Stimulated activated CD8-positive, alpha-beta memory T cell treated with anti-CD3 and anti-CD28 coated beads, Interleukin-15, amount 100 ng/mL, for 48 hours (primary cell): ENCODE results near the gene RPL36.
"Not testable (repeated sequence)": the region's sequence is repeated elsewhere in the genome, so short reads cannot be mapped to it uniquely, and the experiment has no call there.

Experiments
- DNase-seq, 2 donors: peaks; one replicate each; pipeline ENCODE4 v3.0.0-alpha.2; 2020; ENCODE audit warnings: low read depth in 2 of 2

Gene RPL36

DNA sequence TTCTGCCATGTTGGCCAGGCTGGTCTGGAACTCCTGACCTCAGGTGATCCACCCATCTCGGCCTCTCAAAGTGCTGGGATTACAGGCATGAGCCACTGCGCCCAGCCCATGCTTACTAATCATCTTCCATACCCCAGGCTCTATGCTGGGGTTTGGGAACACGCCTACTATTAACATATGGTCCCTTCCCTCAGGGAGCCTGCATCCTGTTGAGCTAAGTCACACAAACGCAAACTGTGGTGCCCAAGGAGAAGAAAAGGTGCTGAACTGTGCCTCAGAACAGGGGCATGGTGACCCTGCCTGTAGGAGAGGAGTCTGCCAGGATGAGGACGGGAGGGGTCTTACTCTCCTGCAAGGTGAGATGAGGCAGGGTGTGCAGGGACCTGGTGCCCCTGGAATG lies 15.4 kb upstream of the RPL36 start:
- DNase-seq, result no peak

DNA sequence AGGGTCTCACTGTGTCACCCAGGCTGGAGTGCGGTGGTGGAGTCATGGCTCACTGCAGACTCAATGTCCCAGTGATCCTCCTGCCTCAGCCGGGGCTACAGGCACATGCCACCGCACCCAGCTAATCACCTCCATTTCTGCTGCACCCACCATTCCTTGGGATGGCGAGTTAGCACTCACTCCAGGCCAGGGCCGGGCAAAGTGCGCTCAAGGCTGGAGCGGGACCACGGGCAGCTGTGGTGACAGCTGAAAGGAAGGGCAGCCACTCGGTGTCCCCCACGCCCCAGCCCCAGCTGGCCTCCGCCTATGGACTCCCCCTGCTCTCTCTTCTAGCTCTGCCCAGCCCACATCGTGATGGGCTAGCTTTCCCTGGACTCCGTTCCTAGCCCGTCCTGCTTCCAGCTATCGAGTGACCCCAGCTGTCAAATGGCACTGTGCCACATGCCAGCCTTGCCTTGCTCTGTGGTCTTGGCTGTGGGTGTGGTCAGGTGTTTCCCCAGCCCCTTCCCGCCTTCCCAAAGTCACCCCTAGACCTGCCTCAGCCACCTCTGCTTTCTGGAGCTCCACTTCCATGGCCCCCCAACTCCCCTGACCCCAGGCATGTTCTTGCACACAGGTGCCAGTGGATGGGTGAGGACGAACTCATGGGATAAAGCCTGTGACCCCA lies 13.9 kb upstream of the RPL36 start:
- no peak for DNase-seq

DNA sequence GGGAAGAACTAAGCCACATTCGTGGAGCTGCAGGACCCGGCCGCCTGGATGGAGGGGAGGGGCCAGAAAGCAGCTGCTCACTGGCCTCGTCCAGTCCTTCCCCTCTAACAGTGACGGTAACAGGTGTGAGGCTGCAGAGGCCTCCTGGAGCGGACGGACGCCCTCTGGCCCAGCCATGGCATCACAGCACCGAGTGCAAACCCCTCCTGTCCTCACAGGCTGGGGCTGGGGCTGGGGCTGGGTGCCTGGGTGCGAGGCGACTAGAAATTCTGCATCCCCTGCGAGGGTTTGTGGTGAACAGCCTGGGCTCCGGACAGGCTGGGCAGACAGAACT lies 13.4 kb upstream of the RPL36 start:
- DNase-seq, result no peak

DNA sequence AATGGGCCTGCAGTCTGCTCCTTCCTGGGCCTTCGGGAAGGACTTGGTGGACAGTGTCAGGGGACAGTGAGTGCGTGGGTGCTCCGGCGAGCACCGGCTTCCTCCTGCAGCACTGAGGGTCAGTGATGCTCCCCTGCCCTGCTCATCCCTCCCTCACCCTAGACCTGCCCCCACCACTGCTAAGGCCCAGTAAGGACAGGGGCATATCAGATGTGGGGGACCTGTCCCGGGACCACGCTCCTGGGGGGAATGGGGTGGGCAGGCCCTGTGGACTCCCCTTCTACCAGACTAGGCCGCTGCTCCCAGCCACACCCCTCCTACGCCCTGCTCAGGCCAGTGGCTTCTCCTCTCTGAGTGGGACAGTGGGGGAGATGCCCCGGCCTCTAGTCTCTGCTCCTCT lies 13.0 kb upstream of the RPL36 start:
- DNase-seq, result no peak

DNA sequence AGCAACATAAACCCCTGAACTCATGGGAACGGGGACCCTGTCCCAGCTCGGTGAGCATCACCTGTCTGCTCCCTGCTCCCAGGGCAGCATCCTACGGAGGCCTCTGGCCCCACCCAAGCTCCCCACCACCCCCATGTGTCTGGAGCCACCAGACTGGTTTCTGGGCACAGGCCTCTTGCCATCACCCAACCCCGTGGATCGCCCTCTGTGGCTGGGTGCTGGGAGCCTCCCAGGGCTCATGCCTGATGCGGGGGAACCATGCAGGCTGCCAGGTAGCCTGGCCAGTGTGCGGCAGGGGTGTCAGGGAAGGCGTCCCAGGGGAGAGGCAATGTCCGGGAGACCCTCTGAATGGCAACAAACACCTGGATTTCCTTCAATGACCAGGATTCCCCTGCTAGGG lies 12.5 kb upstream of the RPL36 start:
- no peak for DNase-seq

DNA sequence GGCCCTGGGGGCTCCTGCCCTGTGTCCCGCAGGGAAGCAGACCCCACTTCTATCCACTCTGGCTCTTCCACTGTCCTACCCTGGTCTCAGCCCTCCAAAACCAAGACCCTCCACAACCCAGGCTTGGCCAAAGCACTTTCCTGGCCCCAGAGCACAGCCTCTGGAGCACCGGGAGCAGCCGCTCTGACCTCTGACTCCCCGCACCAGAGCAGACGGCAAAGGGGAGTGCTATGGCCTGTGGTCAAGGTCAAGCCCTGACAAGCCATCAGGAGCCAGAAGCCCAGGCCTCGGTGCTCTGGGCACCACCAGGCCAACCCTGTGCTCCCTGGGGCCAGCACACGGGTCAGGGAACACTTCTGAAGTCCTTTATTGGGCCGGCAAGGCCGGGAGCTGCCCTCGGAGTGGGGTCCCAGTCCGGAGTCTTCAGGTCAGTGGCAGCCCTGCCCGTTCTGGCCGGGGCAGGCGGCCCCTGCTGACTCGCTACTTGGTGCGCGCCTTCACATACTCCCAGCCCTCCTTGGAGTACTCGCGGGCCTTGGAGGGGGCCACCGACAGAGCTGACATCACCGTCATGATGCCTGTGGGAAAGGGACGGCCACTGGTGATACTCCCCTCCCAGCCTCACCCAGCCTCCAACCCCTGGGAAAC lies 11.9 kb upstream of the RPL36 start:
- no peak for DNase-seq

GRCh38 chr19:5679289-5680083 lies 10.6 kb upstream of the RPL36 start:
- DNase-seq, result no peak

GRCh38 chr19:5680084-5680436 lies 10.0 kb upstream of the RPL36 start:
- DNase-seq, result no peak

DNA sequence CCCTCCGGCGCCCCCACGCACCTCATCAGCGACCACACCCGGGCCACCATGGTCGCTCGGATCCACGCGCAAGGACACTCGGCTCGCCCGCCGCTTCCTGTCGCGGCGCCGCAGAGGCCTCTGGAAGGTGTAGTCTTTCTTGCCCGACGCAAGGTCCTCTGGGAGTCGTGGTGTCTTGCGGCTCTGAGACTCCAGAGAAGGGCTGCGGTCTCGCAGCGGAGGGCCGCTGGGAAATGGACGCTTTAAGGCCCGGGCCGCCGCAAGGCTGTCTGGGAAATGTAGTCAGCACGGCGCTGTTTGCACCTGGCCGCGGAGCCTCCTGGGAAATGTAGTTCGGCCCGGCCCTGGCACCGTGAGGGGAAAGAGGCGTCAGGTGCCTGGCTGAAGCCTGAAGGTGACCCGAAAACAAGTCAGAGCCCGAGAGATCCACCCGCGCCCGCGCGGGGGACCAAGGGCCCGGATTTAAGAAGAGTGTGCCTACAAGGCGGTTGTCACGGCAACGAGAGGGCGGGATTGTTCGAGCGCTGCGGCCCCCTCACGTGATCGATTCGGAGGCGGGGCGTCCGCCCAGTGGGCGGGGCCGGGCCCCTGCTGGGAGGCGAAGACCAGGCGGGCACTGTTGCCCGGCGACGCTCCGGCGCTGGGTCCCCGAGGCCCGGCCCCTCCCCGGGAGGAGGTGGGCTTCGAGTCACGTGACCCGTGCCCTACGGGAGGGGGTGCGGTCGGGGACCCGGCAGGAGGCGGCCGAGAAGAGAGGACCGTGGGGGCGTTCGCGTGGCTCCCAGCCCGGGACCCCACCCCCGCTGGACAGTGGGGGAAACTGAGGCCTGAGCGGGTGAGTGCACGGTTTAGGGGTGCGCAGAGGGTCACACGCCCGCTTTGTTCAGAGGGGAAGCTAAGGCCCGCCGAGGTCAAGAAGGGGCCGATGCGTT lies 9.4 kb upstream of the RPL36 start, which contains the start of the genes HSD11B1L and MICOS13:
HSD11B1L (plus strand) TSS at position 591 of the 932 bp plus-strand sequence. CDS start 3,806 bp downstream, outside the sequence.
MICOS13 (minus strand) TSS at position 80 of the 932 bp plus-strand sequence; CDS start at position 50, 30 bp downstream.
- DNase-seq, result peak; percentile 96 to 97

- no peak for DNase-seq
Measured at GRCh38 chr19:5681391-5682106, 8.5 kb upstream of the RPL36 start.

GRCh38 chr19:5682107-5682482 lies 8.0 kb upstream of the RPL36 start:
- DNase-seq, result no peak

GRCh38 chr19:5683177-5683886 lies 6.8 kb upstream of the RPL36 start:
- no peak for DNase-seq

DNA sequence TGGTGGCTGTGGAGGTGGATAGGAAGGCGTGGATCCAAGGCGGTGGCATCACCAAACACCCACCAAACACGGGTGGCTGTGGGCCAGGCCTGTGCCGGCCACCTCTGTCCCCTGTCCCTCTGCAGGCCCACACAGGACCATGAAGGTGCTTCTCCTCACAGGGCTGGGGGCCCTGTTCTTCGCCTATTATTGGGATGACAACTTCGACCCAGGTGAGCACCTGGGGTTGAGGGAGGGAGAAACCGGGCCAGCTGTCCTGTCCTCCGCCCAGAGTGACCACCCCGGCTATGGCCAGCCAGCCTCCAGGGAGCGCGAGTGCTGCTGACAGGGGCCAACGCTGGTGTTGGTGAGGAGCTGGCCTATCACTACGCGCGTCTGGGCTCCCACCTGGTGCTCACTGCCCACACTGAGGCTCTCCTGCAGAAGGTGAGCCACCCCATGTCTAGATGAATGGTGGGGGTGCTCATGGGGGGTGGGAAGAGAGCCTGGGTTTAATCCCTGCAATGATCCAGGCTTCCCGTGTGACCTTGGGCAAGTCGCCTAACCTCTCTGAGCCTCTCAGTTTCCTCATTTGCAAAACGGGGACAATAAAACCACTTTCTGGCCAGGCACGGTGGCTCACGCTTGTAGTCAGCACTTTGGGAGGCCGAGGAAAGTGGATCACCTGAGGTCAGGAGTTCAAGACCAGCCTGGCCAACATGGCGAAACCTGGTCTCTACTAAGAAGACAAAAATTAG lies 5.2 kb upstream of the RPL36 start:
- no peak for DNase-seq

DNA sequence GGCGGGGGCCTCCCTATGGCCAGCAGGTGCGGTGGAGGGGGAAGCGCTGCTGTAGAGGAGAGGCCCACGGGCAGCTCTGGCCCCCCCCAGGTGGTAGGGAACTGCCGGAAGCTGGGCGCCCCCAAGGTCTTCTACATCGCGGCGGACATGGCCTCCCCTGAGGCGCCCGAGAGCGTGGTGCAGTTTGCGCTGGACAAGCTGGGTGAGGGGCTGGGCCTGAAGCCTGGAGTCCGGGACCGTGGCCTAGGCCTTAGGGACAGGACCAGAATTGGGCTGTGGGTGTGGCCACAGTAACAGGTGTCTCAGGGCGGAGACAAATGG lies 3.8 kb upstream of the RPL36 start:
- no peak for DNase-seq

- peak; percentile 98 to 100 for DNase-seq
Measured at GRCh38 chr19:5686647-5687359, 3.3 kb upstream of the RPL36 start.

- no peak for DNase-seq
Measured at GRCh38 chr19:5687360-5688198, 2.5 kb upstream of the RPL36 start.

DNA sequence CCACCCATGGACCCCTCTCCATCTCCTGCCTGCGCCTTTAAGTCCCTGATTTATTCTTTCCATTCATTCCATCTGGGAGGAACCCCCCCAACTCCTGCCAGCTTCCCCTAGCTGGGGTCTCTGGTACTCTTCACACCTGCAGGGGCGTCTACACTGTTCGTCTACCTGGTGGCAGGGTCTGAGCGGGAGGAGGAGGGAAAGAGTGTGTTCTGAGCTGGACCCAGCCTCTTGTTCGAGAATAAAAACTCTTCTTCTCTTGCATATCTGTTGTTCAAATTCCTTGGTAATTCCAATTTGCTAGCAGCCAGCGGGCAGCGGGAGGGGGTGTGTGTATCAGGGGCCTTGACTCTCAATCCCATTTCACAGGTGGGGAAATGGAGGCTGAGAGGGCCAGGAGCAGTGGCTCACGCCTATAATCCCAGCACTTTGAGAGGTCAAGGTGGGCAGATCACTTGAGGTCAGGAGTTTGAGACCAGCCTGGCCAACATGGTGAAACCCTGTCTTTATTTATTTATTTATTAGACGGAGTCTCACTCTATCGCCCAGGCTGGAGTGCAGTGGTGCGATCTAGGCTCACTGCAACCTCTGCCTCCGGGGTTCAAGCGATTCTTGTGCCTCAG lies 1.7 kb upstream of the RPL36 start:
- DNase-seq, result not testable (repeated sequence)
